ENCODE results near the gene LINGO3. TPM values are rescaled to one million over a fixed set of nuclear protein-coding genes. Genes with fewer than 3 reads are reported as not detected.

The LINGO3 gene
- total and polyA plus RNA-seq, 2 experiments from 2014 or later, result 0.29 to 0.45 TPM

DNA sequence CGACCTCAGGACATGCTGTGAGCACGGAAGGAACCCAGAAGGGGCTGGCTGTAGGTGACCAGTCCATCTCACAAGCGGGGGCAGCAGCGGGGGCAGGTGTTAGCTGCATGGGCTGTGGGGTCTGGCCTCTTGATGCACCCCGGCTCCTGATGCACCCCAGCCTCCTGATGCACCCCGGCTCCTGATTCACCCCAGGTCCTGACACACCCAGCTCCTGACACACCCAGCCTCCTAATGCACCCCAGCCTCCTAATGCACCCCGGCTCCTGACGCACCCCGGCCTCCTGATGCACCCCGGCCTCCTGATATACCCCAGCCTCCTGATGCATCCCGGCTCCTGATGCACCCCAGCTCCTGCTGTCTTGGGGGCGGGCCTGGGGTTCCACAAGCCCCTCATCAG, 13.0 kb upstream of the LINGO3 start (continued):
- TF ChIP-seq, protein P1, sequence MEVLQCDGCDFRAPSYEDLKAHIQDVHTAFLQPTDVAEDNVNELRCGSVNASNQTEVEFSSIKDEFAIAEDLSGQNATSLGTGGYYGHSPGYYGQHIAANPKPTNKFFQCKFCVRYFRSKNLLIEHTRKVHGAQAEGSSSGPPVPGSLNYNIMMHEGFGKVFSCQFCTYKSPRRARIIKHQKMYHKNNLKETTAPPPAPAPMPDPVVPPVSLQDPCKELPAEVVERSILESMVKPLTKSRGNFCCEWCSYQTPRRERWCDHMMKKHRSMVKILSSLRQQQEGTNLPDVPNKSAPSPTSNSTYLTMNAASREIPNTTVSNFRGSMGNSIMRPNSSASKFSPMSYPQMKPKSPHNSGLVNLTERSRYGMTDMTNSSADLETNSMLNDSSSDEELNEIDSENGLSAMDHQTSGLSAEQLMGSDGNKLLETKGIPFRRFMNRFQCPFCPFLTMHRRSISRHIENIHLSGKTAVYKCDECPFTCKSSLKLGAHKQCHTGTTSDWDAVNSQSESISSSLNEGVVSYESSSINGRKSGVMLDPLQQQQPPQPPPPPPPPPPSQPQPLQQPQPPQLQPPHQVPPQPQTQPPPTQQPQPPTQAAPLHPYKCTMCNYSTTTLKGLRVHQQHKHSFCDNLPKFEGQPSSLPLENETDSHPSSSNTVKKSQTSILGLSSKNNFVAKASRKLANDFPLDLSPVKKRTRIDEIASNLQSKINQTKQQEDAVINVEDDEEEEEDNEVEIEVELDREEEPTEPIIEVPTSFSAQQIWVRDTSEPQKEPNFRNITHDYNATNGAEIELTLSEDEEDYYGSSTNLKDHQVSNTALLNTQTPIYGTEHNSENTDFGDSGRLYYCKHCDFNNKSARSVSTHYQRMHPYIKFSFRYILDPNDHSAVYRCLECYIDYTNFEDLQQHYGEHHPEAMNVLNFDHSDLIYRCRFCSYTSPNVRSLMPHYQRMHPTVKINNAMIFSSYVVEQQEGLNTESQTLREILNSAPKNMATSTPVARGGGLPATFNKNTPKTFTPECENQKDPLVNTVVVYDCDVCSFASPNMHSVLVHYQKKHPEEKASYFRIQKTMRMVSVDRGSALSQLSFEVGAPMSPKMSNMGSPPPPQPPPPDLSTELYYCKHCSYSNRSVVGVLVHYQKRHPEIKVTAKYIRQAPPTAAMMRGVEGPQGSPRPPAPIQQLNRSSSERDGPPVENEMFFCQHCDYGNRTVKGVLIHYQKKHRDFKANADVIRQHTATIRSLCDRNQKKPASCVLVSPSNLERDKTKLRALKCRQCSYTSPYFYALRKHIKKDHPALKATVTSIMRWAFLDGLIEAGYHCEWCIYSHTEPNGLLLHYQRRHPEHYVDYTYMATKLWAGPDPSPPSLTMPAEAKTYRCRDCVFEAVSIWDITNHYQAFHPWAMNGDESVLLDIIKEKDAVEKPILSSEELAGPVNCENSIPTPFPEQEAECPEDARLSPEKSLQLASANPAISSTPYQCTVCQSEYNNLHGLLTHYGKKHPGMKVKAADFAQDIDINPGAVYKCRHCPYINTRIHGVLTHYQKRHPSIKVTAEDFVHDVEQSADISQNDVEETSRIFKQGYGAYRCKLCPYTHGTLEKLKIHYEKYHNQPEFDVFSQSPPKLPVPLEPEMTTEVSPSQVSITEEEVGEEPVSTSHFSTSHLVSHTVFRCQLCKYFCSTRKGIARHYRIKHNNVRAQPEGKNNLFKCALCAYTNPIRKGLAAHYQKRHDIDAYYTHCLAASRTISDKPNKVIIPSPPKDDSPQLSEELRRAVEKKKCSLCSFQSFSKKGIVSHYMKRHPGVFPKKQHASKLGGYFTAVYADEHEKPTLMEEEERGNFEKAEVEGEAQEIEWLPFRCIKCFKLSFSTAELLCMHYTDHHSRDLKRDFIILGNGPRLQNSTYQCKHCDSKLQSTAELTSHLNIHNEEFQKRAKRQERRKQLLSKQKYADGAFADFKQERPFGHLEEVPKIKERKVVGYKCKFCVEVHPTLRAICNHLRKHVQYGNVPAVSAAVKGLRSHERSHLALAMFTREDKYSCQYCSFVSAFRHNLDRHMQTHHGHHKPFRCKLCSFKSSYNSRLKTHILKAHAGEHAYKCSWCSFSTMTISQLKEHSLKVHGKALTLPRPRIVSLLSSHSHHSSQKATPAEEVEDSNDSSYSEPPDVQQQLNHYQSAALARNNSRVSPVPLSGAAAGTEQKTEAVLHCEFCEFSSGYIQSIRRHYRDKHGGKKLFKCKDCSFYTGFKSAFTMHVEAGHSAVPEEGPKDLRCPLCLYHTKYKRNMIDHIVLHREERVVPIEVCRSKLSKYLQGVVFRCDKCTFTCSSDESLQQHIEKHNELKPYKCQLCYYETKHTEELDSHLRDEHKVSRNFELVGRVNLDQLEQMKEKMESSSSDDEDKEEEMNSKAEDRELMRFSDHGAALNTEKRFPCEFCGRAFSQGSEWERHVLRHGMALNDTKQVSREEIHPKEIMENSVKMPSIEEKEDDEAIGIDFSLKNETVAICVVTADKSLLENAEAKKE (CRISPR knock-in tag; IDR thresholded peaks at IDR 0.05), result no peak
- TF ChIP-seq NANOG (IDR thresholded peaks at IDR 0.05; ENCODE audit: borderline replicate concordance) (no peak), STAT1 (IDR thresholded peaks at IDR 0.05; ENCODE audit: unreplicated experiment) (no peak), ZNF114 (CRISPR knock-in tag; IDR thresholded peaks at IDR 0.05) (no peak)

DNA sequence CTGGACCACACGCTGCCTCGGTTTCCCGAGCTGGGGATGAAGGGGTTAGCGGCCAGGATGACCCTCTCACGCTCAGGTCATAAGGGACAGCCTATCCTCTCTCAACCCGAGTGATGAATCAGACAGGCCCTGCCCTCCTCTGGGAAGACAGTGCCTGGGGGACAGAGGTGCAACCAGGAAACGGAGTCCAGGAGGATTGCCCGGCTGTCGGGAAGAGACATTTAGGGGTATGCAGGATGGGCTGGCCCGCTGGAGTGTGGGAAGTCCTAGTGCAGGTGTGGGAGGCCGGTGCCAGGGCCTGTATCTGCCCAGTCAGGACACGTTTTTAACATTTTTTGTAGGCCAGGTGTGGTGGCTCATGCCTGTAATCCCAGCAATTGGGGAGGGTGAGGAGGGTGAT, 12.1 kb upstream of the LINGO3 start:
- Mint-ChIP-seq H3K4me3 (no peak overlapping the region), H3K4me1 (no peaks in the 10 kb centered on the region; the same call in 2 of the 3 replicates), H3K27ac (no peak overlapping the region), H3K27me3 (ENCODE audit: insufficient read depth, low read depth, poor library complexity) (peaks cover 8% of the 10 kb centered on the region), H3K9me3 (peaks cover 4% of the 10 kb centered on the region; the same call in 1 of the 3 replicates), H3K36me3 (ENCODE audit: low read depth) (peaks cover 12% of the 10 kb centered on the region)
- Histone ChIP-seq H3K4me3 (no peak overlapping the region), H4K20me1 (replicated peaks; ENCODE audit: insufficient read depth) (no peaks in the 10 kb centered on the region; the same call in 1 of the 2 replicates), H3K36me3 (ENCODE audit: insufficient read depth) (no peaks in the 10 kb centered on the region), H3F3A (replicated peaks; ENCODE audit: low read depth) (no peaks in the 10 kb centered on the region), H3K4me2 (no peak overlapping the region), H2AFZ (no peak overlapping the region), H3K79me2 (replicated peaks; ENCODE audit: insufficient read depth) (no peaks in the 10 kb centered on the region), H3K4me1 (ENCODE audit: insufficient read depth) (no peaks in the 10 kb centered on the region), H3K27me3 (ENCODE audit: insufficient read depth) (no peaks in the 10 kb centered on the region), H3K9me2 (ENCODE audit: insufficient read depth) (no peaks in the 10 kb centered on the region), H3K27ac (ENCODE audit: low read depth) (no peak overlapping the region)
- ATAC-seq (no peak), DNase-seq (ENCODE audit: low spot score) (no peak)
- TF ChIP-seq, protein P2, sequence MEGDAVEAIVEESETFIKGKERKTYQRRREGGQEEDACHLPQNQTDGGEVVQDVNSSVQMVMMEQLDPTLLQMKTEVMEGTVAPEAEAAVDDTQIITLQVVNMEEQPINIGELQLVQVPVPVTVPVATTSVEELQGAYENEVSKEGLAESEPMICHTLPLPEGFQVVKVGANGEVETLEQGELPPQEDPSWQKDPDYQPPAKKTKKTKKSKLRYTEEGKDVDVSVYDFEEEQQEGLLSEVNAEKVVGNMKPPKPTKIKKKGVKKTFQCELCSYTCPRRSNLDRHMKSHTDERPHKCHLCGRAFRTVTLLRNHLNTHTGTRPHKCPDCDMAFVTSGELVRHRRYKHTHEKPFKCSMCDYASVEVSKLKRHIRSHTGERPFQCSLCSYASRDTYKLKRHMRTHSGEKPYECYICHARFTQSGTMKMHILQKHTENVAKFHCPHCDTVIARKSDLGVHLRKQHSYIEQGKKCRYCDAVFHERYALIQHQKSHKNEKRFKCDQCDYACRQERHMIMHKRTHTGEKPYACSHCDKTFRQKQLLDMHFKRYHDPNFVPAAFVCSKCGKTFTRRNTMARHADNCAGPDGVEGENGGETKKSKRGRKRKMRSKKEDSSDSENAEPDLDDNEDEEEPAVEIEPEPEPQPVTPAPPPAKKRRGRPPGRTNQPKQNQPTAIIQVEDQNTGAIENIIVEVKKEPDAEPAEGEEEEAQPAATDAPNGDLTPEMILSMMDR (conservative IDR thresholded peaks at IDR 0.05; ENCODE audit: low read depth in 2 of 2), result no peak
- TF ChIP-seq ZNF331 (CRISPR knock-in tag; IDR thresholded peaks at IDR 0.05; ENCODE audit: low read depth), result no peak
- no peak for TF ChIP-seq STAT1 (IDR thresholded peaks at IDR 0.05; ENCODE audit: unreplicated experiment)
- TF ChIP-seq, protein P3, sequence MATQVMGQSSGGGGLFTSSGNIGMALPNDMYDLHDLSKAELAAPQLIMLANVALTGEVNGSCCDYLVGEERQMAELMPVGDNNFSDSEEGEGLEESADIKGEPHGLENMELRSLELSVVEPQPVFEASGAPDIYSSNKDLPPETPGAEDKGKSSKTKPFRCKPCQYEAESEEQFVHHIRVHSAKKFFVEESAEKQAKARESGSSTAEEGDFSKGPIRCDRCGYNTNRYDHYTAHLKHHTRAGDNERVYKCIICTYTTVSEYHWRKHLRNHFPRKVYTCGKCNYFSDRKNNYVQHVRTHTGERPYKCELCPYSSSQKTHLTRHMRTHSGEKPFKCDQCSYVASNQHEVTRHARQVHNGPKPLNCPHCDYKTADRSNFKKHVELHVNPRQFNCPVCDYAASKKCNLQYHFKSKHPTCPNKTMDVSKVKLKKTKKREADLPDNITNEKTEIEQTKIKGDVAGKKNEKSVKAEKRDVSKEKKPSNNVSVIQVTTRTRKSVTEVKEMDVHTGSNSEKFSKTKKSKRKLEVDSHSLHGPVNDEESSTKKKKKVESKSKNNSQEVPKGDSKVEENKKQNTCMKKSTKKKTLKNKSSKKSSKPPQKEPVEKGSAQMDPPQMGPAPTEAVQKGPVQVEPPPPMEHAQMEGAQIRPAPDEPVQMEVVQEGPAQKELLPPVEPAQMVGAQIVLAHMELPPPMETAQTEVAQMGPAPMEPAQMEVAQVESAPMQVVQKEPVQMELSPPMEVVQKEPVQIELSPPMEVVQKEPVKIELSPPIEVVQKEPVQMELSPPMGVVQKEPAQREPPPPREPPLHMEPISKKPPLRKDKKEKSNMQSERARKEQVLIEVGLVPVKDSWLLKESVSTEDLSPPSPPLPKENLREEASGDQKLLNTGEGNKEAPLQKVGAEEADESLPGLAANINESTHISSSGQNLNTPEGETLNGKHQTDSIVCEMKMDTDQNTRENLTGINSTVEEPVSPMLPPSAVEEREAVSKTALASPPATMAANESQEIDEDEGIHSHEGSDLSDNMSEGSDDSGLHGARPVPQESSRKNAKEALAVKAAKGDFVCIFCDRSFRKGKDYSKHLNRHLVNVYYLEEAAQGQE (IDR thresholded peaks at IDR 0.05; ENCODE audit: unreplicated experiment), result no peak
- TF ChIP-seq JUNB (IDR thresholded peaks at IDR 0.05; ENCODE audit: unreplicated experiment), result no peak

All from GM23338 (cell line).